Hematopoietic multipotent progenitor cell treated with erythropoietin and hydrocortisone succinate and interleukin-3 and kit ligand, for 8 days (in vitro differentiated cells): Measurements from ENCODE around the gene KDM5C.

Experiments used
- DNase-seq: peaks from one replicate; pipeline ENCODE4 v3.0.0-alpha.2; 2015

KDM5C gene

GRCh38 chrX:53249408-53250042 lies 24.5 kb upstream of the KDM5C start:
- peak; percentile 19 for DNase-seq

GRCh38 chrX:53247928-53248327 lies 22.9 kb upstream of the KDM5C start:
- DNase-seq, result no peak

DNA sequence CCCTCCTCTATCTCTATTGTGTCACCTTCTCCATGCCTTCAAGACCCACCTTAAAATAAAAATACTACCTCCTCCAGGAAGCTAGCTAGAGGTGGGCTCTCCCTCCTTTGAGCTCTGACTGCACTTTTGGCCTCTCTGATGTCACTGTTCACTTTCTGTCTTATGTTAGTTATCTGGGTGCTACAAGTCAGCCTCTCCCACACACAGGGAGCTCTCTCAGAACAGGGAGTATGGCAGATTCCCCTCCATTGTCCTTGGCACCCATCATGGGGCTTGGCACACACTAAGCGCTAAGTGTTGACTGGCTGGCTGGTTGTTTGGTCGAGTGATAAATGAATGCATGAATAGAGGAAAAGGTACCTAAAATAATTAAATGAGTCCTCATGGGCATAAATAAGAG lies 21.2 kb upstream of the KDM5C start:
- DNase-seq, result no peak

GRCh38 chrX:53244610-53245009 lies 19.6 kb upstream of the KDM5C start:
- DNase-seq, result no peak

GRCh38 chrX:53242310-53242709 lies 17.3 kb upstream of the KDM5C start:
- DNase-seq, result no peak

- no peak for DNase-seq
These were observed 16.6 kb upstream of the KDM5C start for GRCh38 chrX:53241558-53241957.

DNA sequence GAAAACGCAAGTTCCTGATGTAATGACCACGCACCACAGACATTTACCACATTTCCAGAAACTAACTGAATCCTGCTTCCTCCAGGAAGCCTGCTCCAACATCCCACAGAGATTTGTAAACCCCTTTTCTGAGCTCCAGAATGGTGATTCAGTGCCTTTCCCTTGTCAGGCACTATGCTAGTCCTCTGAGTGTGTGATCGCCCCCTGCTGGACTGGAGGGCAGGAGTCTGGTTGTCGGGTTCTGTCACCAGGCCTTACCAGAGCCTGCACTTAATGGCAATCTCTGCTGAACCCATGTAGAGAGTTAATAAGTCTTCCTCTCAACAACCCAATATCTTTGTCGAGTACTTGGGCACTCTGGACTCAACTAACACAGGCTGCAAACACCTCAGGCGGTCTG lies 14.5 kb upstream of the KDM5C start:
- DNase-seq, result peak; percentile 28

GRCh38 chrX:53237056-53237455 lies 12.0 kb upstream of the KDM5C start:
- DNase-seq, result no peak

- no peak for DNase-seq
These were observed 11.1 kb upstream of the KDM5C start for GRCh38 chrX:53236025-53236679.

DNA sequence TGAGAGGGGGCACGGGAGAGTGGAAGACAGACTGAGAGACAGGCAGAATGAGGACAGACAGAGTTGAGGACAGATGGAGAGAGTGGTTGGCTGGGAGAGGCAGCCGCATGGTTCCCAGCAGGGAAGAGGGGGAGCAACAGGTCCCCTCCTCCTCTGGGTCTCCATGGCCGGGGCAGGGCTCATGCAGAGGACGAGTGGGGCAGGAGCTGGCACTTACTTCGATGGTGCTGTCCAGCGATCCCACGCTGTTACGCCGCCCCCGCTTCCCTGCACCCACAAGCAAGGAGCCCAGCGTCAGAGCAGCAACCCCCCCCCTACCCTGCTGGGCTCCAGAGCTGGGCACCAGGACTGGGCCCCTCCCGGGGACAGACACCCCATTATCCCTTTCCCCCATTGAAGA lies 10.6 kb upstream of the KDM5C start:
- DNase-seq, result no peak

DNA sequence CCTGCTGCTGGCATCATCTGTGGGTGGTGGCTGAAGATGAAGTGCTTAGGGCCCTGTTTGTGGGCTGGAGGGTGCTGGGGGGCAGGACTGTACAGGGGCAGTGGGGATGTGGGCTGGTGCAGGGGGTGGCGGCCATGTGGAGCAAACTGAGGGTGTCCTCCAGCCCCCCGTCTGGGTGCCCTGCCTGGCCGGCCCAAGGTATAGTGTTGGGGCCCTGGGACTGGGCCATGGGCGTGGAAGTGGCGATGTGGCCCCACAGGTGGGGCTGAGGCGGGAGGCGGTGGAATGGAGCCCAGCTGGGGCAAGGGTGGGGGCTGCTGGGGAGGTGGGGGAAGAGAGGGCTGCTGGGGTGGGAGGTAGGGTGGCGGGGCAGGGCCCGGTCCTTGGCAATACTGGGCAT lies 9.5 kb upstream of the KDM5C start:
- DNase-seq, result no peak

DNA sequence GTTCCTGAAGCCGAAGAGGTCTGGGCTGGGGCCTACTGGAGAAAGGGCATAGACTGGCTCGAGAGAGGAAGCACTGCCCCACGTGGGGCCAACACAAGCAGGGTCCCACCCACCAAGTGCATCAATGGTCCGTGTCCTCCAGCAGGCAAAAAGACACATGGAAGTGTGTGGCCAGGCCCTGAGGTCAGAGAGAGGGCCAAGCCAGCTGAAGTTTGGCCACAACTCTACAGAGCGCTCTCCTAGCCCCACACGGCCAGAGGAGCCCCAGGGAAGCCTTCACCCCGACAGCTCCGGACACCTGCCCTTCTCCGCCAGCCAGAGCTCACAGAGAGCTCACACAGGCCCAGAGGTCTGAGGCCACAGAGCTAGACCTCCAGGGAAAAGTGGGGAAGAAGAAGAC lies 8.5 kb upstream of the KDM5C start:
- DNase-seq, result no peak

DNA sequence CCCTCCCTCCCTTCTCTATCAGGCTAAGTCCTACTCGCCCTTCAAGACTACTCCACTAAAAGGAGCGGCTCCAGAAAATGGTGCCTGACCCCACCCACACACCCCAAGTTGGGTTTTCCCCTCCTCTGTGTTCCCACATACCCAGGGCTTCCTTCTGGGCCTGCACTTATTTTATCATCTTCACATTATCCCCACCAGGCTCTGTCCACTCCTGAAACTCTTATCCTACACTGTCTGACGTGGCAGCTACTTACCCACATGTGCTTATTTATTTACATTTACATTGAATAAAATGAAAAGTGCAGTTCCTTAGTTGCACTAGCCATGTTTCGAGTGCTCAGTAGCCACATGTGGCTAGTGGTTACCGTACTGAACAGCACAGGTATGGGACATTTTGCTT lies 5.1 kb upstream of the KDM5C start:
- no peak for DNase-seq

DNA sequence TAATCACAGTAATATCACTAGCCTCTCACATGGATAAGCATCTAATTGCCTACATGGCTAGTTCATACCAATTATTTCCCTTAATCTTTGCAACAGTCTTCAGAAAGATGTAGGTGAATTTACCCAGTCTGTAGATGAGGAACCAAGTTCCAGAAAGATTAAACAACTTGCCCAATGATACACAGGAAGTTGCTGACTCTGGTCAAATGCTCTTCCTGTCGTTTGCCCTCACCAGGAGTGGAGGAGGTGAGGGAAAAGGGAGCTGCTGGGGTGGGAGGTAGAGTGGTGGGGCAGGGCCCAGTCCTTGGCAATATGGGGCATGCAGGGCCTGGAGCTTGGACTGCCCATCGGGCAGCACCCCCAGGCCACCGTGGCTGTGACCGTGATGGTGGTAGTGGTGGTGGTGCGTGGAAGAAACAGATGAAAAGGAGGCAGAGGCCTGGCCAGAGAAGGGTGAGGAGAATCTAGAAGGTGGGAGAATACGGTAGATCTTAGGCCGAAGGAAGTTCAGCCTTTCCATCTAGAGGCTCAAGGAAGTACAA lies 2.3 kb upstream of the KDM5C start:
- no peak for DNase-seq

DNA sequence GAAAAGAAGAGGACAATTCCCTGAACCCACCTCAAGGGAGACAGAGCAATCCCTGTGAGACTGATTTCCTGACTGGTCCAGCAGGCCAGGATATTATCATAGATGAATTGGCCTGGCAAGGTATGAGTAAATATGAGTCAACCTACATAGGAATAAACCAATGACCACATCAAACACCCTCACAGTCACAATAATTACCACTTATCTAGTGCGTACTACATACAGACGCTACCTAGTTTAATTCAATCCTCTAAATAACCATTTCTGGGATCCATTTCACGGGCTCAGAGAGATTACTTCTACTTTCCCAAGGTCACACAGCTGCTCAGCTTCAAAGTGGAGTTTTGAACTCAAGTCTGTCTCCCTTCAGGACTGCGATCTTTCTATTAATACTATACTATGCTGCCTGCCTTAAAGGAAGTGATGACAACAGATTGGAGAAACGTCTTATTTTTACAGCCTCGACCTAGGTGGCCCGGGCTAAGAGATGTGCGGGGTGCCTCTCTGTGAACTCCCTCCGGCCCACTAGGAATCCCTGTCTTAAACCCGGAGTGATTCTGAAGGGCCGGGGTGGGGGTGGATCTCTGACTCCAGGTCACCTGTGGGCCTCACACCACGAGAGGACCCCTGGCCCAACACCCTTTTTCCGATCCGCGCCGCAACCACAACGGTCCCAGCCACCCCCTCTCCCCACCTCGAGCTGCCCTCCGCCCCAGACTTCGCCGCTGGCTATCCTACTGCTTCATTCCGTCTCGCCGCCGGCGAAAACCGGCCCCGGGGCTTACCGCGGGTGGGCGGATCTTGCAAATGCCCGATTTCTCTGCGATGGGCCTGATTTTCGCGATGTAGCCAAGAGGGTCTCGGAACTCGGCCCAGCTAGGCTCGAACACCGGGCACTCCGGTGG lies 800 bp downstream of the KDM5C start:
- DNase-seq, result no peak

DNA sequence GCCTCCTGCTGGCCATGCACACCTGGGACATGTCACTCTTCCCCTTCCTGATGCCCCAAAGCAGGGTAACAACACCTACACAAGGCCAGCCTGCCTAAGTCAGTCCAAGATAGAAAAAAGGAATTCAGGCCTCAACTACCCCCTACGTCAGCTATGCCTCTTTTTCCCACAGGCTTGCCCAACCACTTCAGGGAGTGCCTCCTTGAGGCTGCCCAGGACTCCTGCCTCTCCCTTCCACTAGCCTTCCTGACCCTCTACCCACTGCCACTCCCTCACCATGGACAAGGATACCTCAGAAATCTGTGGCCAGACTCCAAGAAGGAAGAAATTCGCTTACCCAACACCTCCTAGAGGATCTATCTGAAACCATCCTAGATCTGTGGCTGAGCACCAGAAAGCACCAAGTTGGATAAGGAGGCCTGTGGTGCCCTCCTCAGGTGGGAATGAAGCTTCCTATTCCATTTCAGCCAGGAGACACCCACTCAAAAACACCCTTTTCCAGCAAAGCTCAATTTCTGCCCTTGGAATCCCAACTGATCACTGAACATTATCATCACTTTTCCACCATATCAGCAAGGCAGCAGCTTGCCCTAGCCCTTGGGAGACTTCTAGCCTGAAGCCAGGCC lies 1.8 kb downstream of the KDM5C start:
- peak; percentile 14 for DNase-seq

DNA sequence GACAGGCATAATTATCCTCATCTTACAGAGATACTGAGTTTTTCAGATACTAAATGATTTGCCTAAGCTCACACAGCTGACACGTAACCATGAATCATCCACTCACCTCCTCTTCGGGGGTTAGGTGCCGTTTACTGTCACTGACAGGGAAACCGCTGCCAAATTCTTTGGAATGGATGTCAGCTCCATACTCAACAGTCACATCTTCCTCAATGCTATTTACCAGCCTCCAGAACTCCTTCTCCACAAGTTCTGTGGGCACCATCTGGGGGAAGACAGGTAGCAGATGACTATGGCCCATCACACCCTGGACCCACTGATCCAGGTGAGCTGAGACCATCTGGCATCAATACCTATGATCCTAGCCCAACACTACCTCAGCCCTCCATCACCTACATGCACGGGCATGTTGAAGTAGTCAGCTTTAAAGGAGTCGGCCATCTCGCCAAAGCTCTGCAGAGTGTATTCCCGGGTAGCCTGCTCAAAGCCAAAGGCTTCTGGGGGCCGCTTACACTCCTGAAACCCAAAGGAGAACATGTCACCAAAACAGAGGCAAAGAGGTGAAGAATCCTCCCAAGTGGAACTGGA lies 13.5 kb downstream of the KDM5C start:
- no peak for DNase-seq

- DNase-seq, result no peak
These were observed 28.3 kb downstream of the KDM5C start for GRCh38 chrX:53196678-53197077.

DNA sequence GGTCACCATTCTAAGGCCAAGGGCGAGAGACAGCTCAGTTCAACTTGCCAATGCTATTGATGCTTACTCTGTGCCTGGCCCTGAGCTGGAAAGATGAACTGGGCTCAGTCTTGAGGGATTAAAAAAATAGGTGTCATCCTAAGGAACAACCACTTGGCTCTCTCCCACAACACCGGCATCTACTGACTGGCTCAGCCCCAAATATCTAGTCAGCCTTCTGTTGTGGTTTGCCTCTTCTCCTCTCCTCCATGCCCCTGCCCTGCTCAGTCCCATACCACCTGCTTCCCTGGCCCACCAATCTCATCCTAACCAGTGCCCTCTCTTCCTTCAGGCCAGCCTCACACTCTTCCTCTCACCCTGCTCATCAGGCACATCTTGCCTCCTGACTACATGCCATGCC lies 29.6 kb downstream of the KDM5C start:
- DNase-seq, result no peak

GRCh38 chrX:53194308-53194707 lies 30.7 kb downstream of the KDM5C start:
- no peak for DNase-seq

DNA sequence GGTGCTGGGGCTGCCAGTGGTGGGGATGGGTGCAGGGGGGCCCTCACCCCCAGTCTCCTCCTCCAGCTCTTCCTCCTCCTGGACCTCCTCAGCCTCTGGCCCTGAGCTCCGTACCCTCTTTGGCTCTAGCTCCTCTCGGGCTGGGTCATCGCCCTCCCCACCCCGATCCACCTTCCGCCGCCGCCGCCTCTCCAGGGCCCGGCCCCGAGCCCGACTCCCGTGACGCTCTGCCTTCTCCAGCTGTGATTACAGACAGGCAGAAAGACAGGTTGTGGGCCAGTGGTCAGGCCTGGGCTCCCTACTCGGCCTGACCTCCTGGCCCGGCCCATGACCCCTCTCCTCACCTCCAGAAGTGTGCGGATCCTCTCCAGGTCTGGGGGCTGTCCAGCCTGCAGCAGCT lies 31.9 kb downstream of the KDM5C start:
- no peak for DNase-seq

GRCh38 chrX:53190363-53190960 lies 34.5 kb downstream of the KDM5C start:
- peak; percentile 2 for DNase-seq
